HK-2 (cell line): ENCODE data around the gene PARVB.

ENCODE experiments used
- DNase-seq: peaks from one replicate; pipeline ENCODE4 v3.0.0-alpha.2; 2018; ENCODE audit not compliant: unreplicated experiment

PARVB gene, protein sequence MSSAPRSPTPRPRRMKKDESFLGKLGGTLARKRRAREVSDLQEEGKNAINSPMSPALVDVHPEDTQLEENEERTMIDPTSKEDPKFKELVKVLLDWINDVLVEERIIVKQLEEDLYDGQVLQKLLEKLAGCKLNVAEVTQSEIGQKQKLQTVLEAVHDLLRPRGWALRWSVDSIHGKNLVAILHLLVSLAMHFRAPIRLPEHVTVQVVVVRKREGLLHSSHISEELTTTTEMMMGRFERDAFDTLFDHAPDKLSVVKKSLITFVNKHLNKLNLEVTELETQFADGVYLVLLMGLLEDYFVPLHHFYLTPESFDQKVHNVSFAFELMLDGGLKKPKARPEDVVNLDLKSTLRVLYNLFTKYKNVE

DNA sequence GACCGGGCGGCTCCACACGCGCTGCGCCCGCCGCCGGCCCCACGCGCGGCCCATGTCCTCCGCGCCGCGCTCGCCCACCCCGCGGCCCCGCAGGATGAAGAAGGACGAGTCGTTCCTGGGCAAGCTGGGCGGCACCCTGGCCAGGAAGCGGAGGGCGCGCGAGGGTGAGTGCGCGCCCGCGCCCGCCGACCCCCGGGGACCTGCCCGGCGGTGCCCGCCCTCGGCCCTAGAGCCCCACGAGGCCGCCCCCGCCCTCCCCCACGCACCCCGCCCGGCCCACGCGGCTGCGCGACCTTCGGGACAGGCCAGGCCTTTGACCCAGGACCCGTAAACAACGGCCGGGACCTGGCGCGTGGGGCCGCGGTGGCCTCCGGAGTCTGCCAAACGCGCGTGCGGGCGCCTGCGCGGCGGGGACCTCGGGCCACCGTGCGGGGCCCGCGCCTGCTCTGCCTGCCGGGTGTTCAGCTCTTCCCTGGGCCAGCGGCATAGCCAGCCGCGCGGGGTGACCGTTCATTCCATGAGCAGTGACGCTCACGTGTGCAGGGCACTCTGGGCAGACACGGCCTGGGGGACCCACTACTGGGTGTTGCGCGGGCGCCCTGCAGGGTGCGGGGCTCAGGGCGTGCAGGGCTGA is at the start of gene PARVB:
Gene PARVB (plus strand): TSS at position 15 of the 634 bp plus-strand sequence. CDS start 38 bp downstream, at position 53.
- peak; percentile 15 for DNase-seq

DNA sequence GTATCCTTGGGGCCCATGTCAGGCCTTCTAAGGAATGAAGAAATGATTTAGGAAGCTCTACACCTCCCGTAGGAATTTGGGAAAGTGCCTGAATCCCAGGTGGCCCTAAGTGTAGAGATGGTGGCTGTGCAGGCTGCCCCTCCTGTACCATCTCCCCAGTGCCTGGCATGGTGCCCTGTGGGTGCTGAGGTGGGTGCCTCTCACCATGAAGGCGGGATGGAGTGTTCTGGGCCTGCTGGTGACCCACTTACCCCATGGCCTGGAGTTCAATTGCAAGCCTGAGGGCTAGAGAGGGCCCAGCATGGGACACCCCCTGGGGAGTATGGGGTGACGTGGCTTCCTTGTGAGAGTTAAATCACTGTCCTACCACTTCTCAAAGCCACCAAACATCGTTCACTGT is 49.1 kb upstream of the PARVB start:
- DNase-seq: no peak

DNA sequence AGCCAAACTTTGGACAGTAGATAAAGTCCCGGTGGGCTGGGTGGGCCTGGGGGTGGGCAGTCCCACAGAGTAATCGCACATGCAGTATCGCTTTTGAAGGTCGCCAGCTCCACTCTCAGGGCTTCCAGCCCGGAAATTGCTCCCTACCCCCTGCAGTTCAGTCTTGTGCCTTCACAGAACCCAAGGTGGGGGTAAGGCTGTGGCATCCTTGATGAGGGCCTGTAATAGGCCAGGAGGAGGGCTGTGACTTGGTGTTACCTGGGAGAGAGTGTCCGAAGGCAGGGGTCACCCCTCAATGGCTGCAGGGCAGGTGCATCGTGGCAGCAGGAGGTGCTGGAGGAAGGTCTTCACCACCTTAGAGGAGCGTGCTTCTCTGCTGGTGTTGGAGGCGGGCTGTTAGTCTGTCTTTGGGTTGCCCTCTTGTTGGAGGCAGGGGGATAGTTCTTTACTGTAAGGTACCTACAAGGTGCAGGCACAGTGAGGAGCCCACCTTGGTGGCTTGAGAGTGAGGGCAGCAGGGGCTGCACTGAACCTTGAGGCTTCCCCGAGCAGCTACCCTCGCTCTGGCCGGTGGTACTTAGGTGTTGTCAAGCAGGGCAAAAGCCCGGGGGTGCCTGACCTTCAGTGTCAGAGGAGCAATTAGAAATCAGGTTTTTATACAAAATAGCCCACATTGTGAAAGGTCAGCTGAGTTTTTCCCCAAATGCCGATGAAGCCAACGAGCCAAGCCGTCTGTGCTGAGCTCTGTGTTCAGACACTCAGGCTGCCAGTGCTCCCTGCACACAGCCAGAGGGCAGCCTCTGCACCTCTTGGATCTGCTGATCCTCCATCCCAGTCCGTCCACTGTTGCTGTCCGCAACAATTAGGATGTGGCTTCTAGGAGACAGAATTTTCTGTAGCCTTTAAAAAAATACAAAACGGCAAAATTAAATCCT is 47.0 kb upstream of the PARVB start:
- no peak for DNase-seq

DNA sequence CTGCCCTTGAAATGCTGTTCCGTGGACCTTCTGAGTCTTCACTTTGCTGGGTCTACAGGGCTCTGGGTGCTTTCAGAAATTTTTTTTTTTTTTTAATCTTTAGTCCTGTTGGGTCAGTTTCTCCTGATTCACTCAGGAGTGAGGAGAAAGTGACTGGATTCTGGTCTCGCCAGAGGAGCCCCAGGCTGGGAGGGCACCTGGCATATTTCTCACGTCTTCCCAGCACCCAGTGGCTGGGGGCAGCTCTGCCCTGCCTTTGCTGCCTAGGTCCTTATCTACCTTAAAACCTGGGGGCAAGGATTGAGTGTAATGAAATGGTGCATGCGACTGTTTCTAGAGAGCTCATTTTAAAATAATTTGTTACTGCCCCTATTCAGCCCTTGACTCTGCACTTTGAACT is 45.5 kb upstream of the PARVB start:
- no peak for DNase-seq

DNA sequence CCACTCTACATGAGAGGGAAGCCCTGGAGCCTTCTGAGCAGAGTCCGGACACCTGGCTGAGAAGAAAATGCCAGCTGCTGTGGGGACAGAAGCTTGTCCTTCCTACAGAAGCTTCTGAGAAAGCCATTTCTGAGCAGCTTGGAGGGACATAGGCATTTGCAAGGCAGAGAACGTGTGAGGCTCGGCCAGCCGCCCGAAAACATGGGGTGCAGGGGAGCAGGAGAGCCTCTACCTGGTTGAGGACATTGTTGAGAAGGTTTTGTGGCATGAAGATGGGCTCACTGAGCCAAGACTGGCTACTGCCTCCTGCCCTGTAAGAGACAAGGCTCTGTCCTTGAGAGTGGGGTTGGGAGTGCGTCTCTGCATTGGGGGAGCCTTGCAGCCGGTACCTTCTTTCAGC is 43.5 kb upstream of the PARVB start:
- DNase-seq: no peak

DNA sequence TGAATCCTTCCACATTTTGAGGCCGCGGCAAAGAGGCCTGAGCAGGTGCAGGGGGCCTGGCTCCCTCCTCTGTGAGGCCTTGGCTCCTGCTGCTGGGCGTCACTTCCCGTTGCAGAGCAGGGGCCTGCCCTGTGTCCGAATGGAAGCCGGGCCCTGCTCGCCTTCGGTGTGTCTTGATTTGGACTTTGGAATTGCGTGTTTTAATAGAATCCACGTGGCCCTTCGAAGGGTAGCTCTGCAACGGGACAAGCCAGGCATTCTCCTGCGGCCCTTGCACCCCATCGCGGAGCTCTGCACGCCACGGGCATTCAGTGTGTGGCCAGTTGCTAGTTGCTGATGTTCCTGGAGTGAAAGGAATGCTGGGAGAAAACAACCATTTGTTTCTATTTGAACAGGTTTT is 43.1 kb upstream of the PARVB start:
- DNase-seq: no peak

DNA sequence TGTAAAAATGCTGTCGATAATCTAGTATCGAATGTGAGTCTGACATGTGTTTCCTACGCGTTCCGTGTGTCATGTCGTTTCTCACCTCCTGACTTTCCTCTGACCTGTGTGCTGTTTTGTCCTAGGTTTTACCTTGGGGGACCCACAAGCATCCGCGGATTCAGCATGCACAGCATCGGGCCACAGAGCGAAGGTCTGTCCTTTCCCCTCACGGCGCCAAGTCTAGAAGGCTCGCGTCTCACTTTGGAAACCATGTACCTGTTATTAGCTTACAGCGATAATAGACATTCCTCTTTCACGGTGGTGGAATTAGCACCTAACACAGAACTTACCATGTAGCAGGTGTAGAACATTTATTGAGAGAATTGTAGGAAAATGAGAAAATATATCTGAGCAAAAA is 40.3 kb upstream of the PARVB start:
- no peak for DNase-seq

DNA sequence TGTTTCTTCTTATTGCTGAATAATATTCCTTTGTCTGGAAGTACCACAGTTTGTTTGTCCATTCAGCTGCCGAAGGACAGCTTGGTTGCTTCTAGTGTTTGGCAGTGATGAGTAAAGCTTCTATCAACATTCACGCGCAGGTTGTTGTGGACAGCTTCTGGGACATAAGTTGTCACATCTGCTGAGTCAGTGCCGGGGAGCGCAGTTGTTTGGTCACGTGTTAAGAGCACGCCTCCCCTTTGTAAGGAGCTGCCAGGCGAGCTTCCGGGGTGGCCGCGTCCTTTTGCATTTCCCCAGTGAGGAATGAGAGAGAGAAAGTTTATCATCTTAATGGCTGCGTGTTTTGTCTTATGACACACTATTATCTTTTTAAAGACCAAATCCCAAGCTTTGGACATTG is 38.6 kb upstream of the PARVB start:
- no peak for DNase-seq

DNA sequence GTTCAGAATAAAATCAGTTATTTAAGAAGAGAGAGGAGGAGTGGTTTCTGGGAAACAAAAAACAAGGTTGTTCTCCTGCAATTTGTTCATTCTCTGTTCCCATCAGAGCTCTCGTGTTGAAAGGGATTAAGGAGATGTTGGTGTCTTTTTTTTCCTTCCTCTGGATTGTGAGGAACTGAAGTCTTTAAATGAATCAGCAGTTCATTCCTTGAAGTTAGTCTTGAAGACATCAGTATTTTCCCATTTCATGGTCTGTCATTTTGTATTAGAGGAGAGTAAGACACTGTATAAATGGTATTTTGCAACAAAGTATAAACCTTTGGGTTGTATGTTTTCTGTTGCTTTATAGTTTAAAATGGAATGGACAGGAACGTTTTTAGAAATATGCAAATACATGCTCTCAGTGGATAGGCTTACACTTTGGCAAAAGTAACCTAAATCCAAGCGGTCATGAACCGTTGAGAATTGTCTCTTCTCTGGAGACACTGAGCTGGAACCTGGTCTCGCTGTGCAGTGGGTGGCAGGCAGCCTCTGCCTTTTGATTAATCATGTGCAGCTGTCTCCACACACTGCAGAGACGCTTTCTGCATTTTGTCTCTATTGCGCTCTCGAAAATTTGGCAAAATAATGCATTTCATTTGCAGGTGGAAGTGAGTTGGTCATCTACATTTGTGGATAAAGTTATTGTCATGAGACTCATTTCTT is 35.8 kb upstream of the PARVB start:
- DNase-seq: no peak

DNA sequence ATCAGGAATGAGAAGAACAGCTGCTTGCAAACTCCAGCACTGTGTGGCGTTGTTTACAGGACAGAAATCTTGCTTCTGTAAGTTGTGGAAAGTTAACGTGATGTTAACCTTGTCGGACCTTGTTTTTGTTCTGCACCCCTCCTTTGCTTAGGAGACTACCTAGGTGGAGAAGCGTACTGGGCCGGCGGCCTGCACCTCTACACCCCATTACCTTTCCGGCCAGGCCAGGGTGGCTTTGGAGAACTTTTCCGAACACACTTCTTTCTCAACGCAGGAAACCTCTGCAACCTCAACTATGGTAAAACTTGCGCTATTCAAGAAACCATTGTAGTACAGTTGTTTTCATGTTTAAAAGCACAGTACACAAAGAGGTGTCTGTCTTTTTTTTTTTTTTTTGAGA is 35.1 kb upstream of the PARVB start:
- no peak for DNase-seq

DNA sequence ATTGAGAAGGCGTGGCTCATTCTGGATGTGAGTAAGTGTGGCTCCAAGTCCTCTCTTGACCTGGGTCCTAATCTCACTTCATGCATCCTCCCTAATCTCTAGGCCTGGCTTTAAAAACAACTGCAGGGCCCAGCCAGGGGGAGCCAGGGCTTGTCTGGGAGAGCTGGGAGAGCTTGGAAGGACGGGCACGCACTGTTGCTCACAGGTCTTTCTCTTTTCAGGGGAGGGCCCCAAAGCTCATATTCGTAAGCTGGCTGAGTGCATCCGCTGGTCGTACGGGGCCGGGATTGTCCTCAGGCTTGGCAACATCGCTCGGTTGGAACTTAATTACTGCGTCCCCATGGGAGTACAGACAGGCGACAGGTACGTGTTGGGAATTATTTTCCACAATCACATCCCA is 34.1 kb upstream of the PARVB start:
- DNase-seq: no peak

DNA sequence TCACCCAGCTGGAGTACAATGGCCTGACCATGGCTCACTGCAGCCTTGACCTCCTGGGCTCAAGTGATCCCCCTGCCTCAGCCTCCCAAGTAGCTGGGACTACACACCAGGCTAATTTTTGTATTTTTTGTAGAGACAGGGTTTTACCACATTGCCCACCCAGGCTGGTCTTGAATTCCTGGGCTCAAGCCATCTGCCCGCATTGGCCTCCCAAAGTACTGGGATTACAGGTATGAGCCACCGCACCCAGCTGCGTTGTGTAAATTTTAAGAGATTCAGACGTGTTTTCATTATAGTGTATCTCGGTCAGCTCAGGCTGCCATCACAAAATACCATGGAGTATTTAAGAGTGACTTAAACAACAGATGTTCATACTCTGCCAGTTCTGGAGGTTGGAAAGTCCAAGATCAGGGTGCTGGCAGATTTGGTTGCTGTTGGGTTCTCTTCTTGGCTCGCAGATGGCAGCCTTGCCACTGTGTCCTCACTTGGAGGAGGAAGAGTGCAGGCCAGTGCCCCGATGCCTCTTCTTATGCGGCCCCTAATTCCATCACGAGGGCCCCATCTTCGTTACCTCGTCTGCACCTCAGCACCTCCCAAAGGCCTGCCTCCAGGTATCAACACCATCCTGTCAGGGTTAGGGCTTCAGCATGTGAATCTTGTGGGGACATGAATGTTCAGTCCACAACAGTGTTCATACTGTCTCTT is 32.6 kb upstream of the PARVB start:
- no peak for DNase-seq

DNA sequence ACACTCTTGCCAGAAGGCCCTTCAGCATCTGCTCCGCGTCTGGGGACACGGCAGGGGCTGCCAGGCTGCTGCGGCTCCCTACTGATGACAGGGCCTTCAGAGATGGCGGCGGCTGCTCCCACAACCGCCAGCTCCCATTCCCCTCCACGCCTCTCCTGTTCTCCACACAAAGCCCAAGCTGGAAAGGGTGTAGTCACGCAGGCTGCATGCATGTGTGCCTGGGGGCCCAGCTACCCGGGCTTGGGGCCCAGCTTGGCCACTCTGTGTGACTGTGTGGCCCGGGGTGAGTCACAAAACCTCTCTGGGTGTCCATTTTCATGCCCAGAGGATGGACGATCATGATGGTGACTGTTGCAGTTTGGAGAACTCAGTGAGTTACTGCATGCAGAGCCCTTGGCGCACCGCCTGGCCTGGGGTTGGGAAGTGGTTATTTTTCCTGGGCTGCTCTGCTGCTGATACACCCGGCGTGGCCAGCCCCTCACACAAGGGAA is 31.7 kb upstream of the PARVB start:
- DNase-seq: no peak

DNA sequence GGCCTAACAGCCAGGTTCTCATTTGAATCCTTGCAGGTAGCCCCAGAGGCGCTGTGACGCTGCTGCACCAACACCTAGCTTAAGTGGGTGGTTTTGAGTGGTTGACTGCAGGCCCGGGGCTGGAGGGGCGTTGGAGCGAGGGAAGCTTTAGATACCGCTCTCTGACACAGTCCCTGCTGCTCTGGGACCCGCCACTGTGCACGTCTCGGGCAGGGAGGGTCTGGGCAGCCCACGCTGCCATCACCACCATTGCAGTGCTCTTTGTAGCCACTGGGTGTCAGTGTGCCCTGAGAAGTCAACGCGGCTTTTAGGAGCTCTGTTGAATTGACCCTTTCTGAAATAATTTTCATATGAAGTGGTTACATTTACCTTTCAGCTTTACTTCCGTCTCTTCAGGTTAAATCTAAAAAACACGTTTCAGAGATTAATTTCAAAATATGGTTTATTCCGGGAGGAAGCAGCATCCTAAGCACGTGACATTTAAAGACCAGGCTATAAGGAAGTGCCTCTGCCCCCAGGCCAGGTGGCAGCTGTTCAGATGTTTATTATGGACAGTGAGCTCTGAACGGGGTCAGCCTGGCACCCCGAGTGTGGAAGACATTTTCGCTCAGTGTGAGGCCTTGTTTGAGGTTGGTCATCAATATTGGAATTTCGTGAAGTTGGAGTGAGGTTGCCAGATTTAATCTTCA is 30.9 kb upstream of the PARVB start:
- DNase-seq: peak; percentile 33

DNA sequence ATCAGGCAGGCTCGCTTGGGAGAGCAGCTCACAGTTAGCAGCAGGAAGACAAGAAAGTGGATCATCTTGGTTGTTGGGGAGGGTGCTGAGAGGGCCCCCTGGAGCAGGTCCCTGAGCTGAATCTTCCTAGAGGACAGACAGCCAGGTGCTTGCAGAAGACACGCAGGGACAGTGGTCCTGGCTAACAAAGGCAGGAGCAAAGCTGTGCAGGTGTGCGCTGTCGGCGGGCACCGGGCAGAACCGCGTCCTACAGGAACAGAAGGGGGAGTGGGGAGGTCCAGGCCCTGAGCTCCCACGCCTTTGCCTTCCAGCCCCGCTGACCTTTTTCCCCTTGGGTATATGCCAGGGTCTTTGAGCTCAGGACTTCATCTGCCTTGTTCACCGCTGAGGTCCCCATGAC is 30.1 kb upstream of the PARVB start:
- DNase-seq: no peak

DNA sequence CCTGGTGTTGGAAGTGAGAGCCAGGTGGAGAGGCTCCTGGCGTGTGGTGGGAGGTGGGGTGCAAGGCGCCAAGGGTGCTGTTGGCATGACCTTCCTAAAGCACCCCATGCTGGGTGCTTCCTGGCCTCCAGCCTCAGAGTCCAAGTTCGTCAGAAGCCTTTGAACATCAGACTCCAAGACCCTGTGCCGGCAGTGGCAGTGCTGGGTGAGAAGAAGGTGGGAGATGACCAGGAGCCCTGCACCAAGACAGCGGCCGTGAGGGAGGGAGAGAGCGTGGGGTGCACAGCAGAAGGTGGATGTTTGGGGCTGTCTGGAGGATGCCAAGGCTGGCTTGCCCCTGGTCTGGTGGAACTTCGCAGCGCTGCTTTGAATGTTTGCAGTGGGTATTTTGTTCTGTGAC is 29.7 kb upstream of the PARVB start:
- DNase-seq: no peak

DNA sequence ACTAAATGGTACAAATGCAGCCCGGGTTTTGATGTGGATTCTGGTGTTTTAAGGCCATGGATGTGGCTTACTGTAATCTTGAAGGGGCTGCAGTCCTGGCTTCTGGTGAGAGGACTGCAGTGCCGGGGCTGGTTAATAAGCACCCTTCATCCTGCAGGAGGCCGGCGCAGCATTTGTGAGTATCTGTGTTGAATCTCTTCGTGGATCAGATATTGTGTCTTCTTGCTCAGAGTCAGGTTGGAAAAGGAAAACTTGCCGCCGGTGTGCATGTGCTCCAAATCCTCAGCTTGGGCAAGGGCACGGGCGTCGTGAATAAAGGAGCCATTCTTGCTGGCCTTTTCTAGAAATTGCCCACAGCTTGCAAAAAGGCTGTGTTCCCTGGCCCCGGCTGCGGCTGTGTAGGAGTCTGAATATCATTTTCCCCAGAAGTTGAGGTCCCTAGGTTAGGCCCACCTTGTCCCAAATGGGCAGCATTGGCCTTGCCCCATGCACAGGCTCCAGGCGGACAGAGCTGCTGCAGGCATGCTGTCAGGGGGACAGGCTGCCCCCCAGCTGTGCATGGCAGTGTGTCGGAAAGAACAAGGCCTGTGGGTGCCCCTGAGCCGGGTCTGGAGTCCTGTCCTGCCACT is 28.9 kb upstream of the PARVB start:
- no peak for DNase-seq

DNA sequence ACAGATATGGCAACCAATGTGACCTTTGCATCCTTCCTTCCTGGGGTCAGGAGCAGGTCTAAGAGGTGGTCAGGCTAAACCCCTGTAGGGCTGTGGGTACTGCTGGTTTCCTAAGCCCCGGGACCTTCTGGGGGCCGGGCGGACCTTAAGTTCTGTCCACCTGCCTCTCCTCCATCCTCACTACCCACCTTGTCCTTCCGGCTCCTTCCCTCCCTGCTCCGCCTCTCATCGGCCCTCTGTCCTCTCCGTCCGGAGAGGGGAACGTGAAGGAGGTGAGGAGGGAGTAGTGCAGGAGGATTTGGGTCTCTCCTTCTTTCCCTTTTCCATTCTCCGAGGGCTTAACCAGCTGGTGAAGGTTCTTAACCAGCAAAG is 28.3 kb upstream of the PARVB start:
- no peak for DNase-seq

DNA sequence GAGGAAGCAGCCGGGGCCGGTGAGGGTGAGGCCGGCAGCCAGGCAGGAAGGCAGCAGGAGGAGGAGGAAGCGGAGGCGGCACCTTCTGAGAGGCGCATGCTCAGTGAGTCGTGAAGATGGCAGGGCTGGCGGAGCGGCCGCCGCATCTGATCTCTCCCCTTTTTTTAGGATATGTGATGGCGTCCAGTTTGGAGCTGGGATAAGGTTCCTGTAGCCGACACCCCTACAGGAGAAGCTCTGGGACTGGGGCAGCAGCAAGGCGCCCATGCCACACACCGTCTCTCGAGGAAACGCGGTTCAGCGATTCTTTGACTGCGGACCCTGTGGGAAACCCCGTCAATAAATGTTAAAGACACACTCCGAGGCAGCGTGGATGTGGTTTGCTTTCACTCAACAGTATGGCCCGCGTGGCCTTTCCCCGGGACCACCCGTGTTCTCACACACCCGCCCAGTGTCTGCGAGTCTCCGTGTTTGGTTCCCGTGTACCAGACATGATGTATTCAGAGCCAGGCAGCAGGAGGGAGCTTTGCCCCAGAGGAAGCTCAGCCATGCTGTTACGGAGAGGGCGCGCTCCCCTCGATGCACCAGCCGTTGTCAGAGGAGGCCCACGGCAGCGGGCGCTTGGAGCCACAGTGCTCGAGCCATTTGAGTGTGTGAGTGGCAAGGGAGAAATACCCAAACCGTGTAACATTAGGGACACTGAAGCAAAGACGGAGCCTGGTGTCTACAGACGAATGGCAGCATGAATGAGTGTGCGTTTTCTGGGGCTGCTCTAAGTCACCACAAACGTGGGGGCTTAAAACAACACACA is 27.7 kb upstream of the PARVB start:
- DNase-seq: no peak

DNA sequence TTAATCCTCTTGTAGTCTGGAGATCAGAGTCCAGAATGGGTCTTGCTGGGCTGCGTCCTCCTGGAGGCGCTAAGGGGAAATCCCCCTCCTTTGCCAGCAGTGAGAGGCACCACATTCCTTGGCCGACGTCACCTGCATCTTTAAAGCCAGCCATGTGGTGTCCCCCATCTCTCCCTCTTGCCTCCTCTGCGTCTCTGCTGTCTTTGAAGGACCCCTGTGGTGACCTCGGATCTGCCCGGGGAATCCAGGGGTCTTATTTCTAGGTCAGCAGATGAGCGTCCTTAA is 27.2 kb upstream of the PARVB start:
- no peak for DNase-seq
